Measurements from ENCODE around the gene DAB2.

DNA sequence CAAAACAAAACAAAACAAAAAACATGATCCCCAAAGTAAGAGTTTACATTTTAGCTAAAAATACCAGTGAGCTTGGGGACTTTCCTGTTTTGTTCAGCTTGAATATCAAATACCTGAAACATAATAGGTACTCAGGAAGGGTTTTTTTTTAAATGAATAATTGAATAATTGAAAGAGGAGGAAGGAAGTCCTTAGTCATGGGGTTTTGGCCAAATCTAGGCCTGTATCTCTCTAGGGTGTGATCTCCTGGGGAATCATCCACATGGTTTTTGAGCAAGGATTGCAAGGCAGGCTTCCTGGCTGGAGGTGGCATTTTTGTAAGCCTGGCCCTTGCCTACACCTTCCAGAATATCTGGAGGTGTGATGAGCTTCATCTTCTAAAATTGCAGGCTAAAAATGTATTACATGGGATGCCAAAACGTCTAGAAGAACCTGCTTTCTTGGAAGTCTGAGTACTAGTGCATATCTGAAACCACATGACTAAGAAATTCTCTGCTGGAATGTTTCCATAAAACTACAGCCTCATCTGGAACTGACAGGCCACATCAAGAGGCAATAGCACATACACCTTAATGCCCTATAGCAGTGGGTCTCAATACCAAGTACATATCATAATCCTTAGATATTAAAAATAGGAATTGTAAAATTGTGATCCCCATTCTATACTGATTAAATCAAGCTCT lies 70.9 kb downstream of the DAB2 start:
- TF ChIP-seq, protein P1, sequence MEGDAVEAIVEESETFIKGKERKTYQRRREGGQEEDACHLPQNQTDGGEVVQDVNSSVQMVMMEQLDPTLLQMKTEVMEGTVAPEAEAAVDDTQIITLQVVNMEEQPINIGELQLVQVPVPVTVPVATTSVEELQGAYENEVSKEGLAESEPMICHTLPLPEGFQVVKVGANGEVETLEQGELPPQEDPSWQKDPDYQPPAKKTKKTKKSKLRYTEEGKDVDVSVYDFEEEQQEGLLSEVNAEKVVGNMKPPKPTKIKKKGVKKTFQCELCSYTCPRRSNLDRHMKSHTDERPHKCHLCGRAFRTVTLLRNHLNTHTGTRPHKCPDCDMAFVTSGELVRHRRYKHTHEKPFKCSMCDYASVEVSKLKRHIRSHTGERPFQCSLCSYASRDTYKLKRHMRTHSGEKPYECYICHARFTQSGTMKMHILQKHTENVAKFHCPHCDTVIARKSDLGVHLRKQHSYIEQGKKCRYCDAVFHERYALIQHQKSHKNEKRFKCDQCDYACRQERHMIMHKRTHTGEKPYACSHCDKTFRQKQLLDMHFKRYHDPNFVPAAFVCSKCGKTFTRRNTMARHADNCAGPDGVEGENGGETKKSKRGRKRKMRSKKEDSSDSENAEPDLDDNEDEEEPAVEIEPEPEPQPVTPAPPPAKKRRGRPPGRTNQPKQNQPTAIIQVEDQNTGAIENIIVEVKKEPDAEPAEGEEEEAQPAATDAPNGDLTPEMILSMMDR (IDR thresholded peaks at IDR 0.05) = no peak
- TF ChIP-seq EZH2 (IDR thresholded peaks at IDR 0.05; ENCODE audit: borderline replicate concordance, insufficient read depth, low read depth, low read length, poor library complexity, severe bottlenecking) = no peak
